Fibroblast of lung (primary cell): ENCODE data around the gene LIPA. TPM values are rescaled to one million over a fixed set of nuclear protein-coding genes. Genes with fewer than 3 reads are reported as not detected.

Experiments used
- DNase-seq, 2 donors: peaks; one replicate each; pipeline versions ENCODE4 v3.0.0 to v3.0.0-alpha.2; 2010; ENCODE audit warnings: low read depth in 2 of 2
- H2AFZ ChIP-seq: 2 replicates; pipeline ENCODE4 v1.5.1; 2012; ENCODE audit warnings: low read length, control low read depth, inconsistent platforms
- H3K27ac ChIP-seq: 2 replicates; pipeline ENCODE4 v1.5.1; 2011; ENCODE audit warnings: low read length, control low read depth; ENCODE audit not compliant: insufficient read depth
- H3K27me3 ChIP-seq: 2 replicates; pipeline ENCODE4 v1.5.1; 2011; ENCODE audit warnings: mild to moderate bottlenecking, low read length; ENCODE audit not compliant: control insufficient read depth, insufficient read depth
- H3K36me3 ChIP-seq: 2 replicates; pipeline ENCODE4 v1.5.1; 2011; ENCODE audit warnings: low read length; ENCODE audit not compliant: control insufficient read depth, insufficient read depth
- H3K4me1 ChIP-seq: 2 replicates; pipeline ENCODE4 v1.5.1; 2011; ENCODE audit warnings: low read length; ENCODE audit not compliant: control insufficient read depth, insufficient read depth; ENCODE audit errors: extremely low read depth
- H3K4me2 ChIP-seq: 2 replicates; pipeline ENCODE4 v1.5.1; 2011; ENCODE audit warnings: low read length, control low read depth; ENCODE audit not compliant: insufficient read depth; ENCODE audit errors: extremely low read depth
- H3K4me3 ChIP-seq, 4 experiments: fragments of 200-600 bp in 1 of 4; sonication (generic) in 1 of 4; replicated peaks in 1 of 4; 2 replicates each; pipeline ENCODE4 v1.5.1; 2011 to 2016; ENCODE audit warnings: low read length in 4 of 4, low read depth in 3 of 4, mild to moderate bottlenecking in 3 of 4, control low read depth in 2 of 4, inconsistent platforms in 1 of 4, mixed read lengths in 1 of 4; ENCODE audit not compliant: insufficient read depth in 1 of 4; ENCODE audit errors: control extremely low read depth in 1 of 4
- H3K79me2 ChIP-seq: 2 replicates; pipeline ENCODE4 v1.5.1; 2012; ENCODE audit warnings: mild to moderate bottlenecking, low read length, inconsistent platforms; ENCODE audit not compliant: control insufficient read depth, insufficient read depth
- H3K9ac ChIP-seq: 2 replicates; pipeline ENCODE4 v1.5.1; 2011; ENCODE audit warnings: mild to moderate bottlenecking, low read length, control low read depth; ENCODE audit not compliant: insufficient read depth
- H3K9me3 ChIP-seq: 2 replicates; pipeline ENCODE4 v1.5.1; 2012; ENCODE audit warnings: low read depth, low read length; ENCODE audit not compliant: control insufficient read depth, insufficient read depth
- H4K20me1 ChIP-seq: 2 replicates; pipeline ENCODE4 v1.5.1; 2011; ENCODE audit warnings: low read length; ENCODE audit not compliant: control insufficient read depth, insufficient read depth; ENCODE audit errors: extremely low read depth
- EZH2 ChIP-seq: IDR thresholded peaks from 2 replicates; pipeline ENCODE4 v1.5.1; 2012; ENCODE audit warnings: low read length, control low read depth, mild to moderate bottlenecking; ENCODE audit errors: missing control alignments
- polyA plus RNA-seq, 2 donors: library from polyadenylated mRNA; depleted of rRNA in 1 of 2; stranded (reverse) in 1 of 2; unstranded in 1 of 2; fragments of >200 nt; gene quantifications; 2 replicates each; pipeline ENCODE4 v1.2.1, GENCODE V29; 2011 to 2012; ENCODE audit warnings: missing spikeins in 1 of 2
- total RNA-seq: library from RNA; depleted of rRNA; stranded (reverse); fragments of >200 nt; gene quantifications from 2 replicates; pipeline ENCODE4 v1.2.1, GENCODE V29; 2014
- TF ChIP-seq, protein P1 (sequence below), 2 donors: IDR thresholded peaks in 1 of 2; conservative IDR thresholded peaks in 1 of 2; 1 replicate in 1 of 2; 2 replicates in 1 of 2; pipeline ENCODE4 v1.5.1; 2011 to 2012; ENCODE audit warnings: low read length in 2 of 2, control low read depth in 1 of 2, inconsistent platforms in 1 of 2, low read depth in 1 of 2, mild to moderate bottlenecking in 1 of 2

LIPA gene
- total and polyA plus RNA-seq, 2 donors (not counting 1 experiment from before 2014, with no cell fraction given), result 72.3 to 105 TPM

DNA sequence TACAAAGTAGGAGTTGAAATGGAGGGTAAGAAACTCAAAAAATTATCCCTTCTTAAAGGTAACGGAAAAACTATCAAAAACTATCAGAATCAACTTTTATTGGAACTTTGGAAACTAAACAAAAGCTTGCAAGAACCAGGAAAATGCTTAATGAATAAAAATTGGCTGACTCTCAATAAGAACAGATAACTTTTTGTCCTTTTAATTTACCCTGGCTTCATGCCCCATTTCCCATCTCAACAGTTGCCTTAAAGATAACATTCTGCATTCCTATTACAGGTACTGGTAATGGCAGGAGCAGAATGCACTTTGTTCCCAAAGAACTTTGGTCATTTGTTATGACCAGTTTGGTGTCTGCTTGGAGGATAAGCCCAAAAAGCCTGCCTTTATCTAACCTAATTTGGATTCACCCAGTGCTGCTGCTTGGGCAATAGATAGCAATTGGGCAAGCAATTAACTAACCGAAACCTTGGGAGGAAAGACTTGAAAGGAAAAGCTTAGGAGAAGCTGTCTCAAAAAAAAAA is 62.3 kb downstream of the LIPA start:
- no peaks in the 10 kb centered on the region for H3K9me3 ChIP-seq
- H3K9ac ChIP-seq, result no peak overlapping the region
- H3K36me3 ChIP-seq, result no peaks in the 10 kb centered on the region
- TF ChIP-seq, protein P1, sequence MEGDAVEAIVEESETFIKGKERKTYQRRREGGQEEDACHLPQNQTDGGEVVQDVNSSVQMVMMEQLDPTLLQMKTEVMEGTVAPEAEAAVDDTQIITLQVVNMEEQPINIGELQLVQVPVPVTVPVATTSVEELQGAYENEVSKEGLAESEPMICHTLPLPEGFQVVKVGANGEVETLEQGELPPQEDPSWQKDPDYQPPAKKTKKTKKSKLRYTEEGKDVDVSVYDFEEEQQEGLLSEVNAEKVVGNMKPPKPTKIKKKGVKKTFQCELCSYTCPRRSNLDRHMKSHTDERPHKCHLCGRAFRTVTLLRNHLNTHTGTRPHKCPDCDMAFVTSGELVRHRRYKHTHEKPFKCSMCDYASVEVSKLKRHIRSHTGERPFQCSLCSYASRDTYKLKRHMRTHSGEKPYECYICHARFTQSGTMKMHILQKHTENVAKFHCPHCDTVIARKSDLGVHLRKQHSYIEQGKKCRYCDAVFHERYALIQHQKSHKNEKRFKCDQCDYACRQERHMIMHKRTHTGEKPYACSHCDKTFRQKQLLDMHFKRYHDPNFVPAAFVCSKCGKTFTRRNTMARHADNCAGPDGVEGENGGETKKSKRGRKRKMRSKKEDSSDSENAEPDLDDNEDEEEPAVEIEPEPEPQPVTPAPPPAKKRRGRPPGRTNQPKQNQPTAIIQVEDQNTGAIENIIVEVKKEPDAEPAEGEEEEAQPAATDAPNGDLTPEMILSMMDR (conservative IDR thresholded peaks at IDR 0.05 in 1 of 2, IDR thresholded peaks at IDR 0.05 in 1 of 2; ENCODE audit: low read depth in 1 of 2, low read length in 2 of 2), result no peak
- TF ChIP-seq EZH2, result no peak
- H3K79me2 ChIP-seq, result no peaks in the 10 kb centered on the region
- H3K27ac ChIP-seq, result no peak overlapping the region
- no peak overlapping the region for H3K4me3 ChIP-seq
- DNase-seq, result no peak
- H3K27me3 ChIP-seq, result no peaks in the 10 kb centered on the region
- H3K4me2 ChIP-seq, result no peak overlapping the region
- H4K20me1 ChIP-seq, result no peaks in the 10 kb centered on the region
- no peak overlapping the region for H2AFZ ChIP-seq
- H3K4me1 ChIP-seq, result no peaks in the 10 kb centered on the region

DNA sequence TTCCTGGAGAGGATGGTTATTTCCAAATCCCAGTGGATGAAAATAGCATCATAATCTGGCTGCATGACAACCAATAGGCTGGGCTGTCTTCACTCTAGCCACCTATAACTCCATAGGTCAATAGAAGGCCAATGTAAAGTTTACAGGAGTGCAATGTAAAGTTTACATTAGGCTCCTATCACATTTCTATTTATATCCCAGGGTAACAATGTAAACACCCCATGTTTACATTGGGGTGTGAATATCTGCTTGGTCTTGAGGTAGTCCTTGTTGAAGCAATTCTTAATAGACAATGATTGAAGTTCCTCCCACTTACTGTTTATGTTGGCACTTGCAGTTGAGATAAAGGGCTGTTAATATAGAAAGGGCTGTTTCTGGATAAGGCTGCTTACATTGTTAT is 65.9 kb downstream of the LIPA start:
- H3K9me3 ChIP-seq, result no peaks in the 10 kb centered on the region
- H3K27me3 ChIP-seq, result no peaks in the 10 kb centered on the region
- peak; percentile 23 to 50 for DNase-seq
- TF ChIP-seq EZH2, result no peak
- TF ChIP-seq, protein P1 (conservative IDR thresholded peaks at IDR 0.05 in 1 of 2, IDR thresholded peaks at IDR 0.05 in 1 of 2; ENCODE audit: low read depth in 1 of 2, low read length in 2 of 2), result no peak
- H3K79me2 ChIP-seq, result no peaks in the 10 kb centered on the region
- no peak overlapping the region for H3K27ac ChIP-seq
- no peak overlapping the region for H3K4me2 ChIP-seq
- no peak overlapping the region for H3K4me3 ChIP-seq
- no peak overlapping the region for H3K9ac ChIP-seq
- H4K20me1 ChIP-seq, result no peaks in the 10 kb centered on the region
- H3K36me3 ChIP-seq, result no peaks in the 10 kb centered on the region
- no peak overlapping the region for H2AFZ ChIP-seq
- H3K4me1 ChIP-seq, result no peaks in the 10 kb centered on the region

DNA sequence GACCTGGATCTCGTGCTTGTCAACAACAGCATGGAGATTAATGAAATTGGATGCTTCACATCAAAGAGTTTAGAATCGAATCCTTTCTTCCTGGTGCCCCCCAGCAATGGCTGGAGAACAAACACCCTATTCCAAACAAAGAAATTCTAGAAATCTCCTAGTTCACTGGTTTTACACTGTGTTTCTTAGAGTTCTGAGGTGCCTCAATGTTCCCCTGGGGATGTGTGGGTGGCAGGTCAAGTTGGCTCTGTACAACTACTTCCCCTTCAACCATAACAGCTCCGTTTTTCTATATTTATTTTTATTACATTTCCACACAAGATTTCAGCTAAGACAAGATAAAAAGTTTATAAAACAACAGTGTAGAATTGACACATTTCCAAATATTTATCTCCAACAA is 66.9 kb downstream of the LIPA start:
- Histone ChIP-seq H3K9me3 (no peaks in the 10 kb centered on the region), H3K9ac (no peak overlapping the region), H4K20me1 (no peaks in the 10 kb centered on the region), H3K36me3 (no peaks in the 10 kb centered on the region), H3K4me1 (no peaks in the 10 kb centered on the region), H3K27ac (no peak overlapping the region), H3K4me2 (no peak overlapping the region), H3K27me3 (no peaks in the 10 kb centered on the region), H3K79me2 (no peaks in the 10 kb centered on the region), H2AFZ (no peak overlapping the region), H3K4me3 (no peak overlapping the region)
- no peak for TF ChIP-seq EZH2
- TF ChIP-seq, protein P1 (conservative IDR thresholded peaks at IDR 0.05 in 1 of 2, IDR thresholded peaks at IDR 0.05 in 1 of 2; ENCODE audit: low read depth in 1 of 2, low read length in 2 of 2), result no peak
- DNase-seq, result no peak
